HepG2 (cell line): ENCODE data around the gene SHISA7. TPM values are rescaled to one million over a fixed set of nuclear protein-coding genes. Genes with fewer than 3 reads are reported as not detected.
"Not testable (repeated sequence)": the region's sequence is repeated elsewhere in the genome, so short reads cannot be mapped to it uniquely, and the experiment has no call there.

Source experiments
- ATAC-seq: fragments of 200-7000 bp; cut with Tn5 transposase; 3 replicates; pipeline ENCODE4 v1.9.1; 2020; ENCODE audit warnings: mild to moderate bottlenecking, moderate library complexity
- BruUV-seq: library from RNA; stranded (reverse); fragments of 400-500 nt; replicated peaks from 2 replicates; lab custom pipeline; 2021; lab: Mats Ljungman, UMichigan
- CTCF ChIA-PET: fragments of 300-600 bp; formaldehyde crosslinking; extraction: SDS; loops from one replicate; lab custom pipeline; 2021; ENCODE audit warnings: low total read pairs, inconsistent platforms, low intra/inter-chr PET ratio; lab: Yijun Ruan, JAX
- POLR2A ChIA-PET: fragments of 350-600 bp; sonication (Branson Sonifier 250); formaldehyde crosslinking; loops from one replicate; lab custom pipeline; 2020; ENCODE audit warnings: antibody characterized with exemption, inconsistent platforms; lab: Yijun Ruan, JAX
- DNase-seq: peaks from one replicate; pipeline ENCODE4 v3.0.0-alpha.2; 2015; ENCODE audit warnings: low spot score
- FAIRE-seq: peaks from 3 replicates; lab custom pipeline; 2011; peaks lifted over from hg19 to GRCh38; lab: Jason Lieb, UNC
- H2AFZ ChIP-seq: one replicate; pipeline ENCODE4 v1.6.1; 2011; ENCODE audit warnings: low read length, inconsistent platforms
- H3K27ac ChIP-seq: fragments of 300-600 bp; 3 replicates; pipeline ENCODE4 v1.8.0; 2011; ENCODE audit warnings: mixed run types, mild to moderate bottlenecking, mixed read lengths, low read length, inconsistent platforms; ENCODE audit not compliant: insufficient read depth; ENCODE audit errors: extremely low read length
- H3K27me3 ChIP-seq, 2 experiments: fragments of 200-600 bp in 1 of 2; 2 replicates in 1 of 2; 3 replicates in 1 of 2; pipeline versions ENCODE4 v1.6.0 to v1.8.0; 2011; ENCODE audit warnings: low read length in 2 of 2, mild to moderate bottlenecking in 2 of 2, moderate library complexity in 2 of 2, inconsistent platforms in 1 of 2; ENCODE audit not compliant: insufficient read depth in 2 of 2, control insufficient read depth in 1 of 2
- H3K36me3 ChIP-seq, 2 experiments: fragments of 200-600 bp in 1 of 2; replicated peaks in 1 of 2; 2 replicates in 1 of 2; 3 replicates in 1 of 2; pipeline versions ENCODE4 v1.5.1 to v1.8.0; 2011; ENCODE audit warnings: low read length in 2 of 2, inconsistent platforms in 1 of 2; ENCODE audit not compliant: insufficient read depth in 2 of 2, control insufficient read depth in 1 of 2
- H3K4me1 ChIP-seq: 2 replicates; pipeline ENCODE4 v1.5.1; 2012; ENCODE audit warnings: low read length, inconsistent platforms; ENCODE audit not compliant: insufficient read depth
- H3K4me2 ChIP-seq: 2 replicates; pipeline ENCODE4 v1.6.0; 2011; ENCODE audit warnings: low read depth, low read length, inconsistent platforms
- H3K4me3 ChIP-seq, 3 experiments: fragments of 200-600 bp in 1 of 3; sonication (generic), shearing (Covaris generic) in 1 of 3; replicated peaks in 1 of 3; 2 replicates each; pipeline ENCODE4 v1.5.1; 2011 to 2016; ENCODE audit warnings: low read length in 3 of 3, inconsistent platforms in 2 of 3, low read depth in 2 of 3, mild to moderate bottlenecking in 2 of 3, control low read depth in 1 of 3, mixed read lengths in 1 of 3; ENCODE audit not compliant: insufficient read depth in 1 of 3
- H3K79me2 ChIP-seq: one replicate; pipeline ENCODE4 v1.6.1; 2011; ENCODE audit warnings: low read length, inconsistent platforms; ENCODE audit not compliant: insufficient read depth
- H3K9ac ChIP-seq: 2 replicates; pipeline ENCODE4 v1.6.0; 2011; ENCODE audit warnings: mild to moderate bottlenecking, low read depth, low read length, inconsistent platforms; ENCODE audit not compliant: insufficient read depth
- H3K9me3 ChIP-seq: 2 replicates; pipeline ENCODE4 v1.5.1; 2012; ENCODE audit warnings: mild to moderate bottlenecking, low read length
- H4K20me1 ChIP-seq: 2 replicates; pipeline ENCODE4 v1.6.0; 2011; ENCODE audit warnings: inconsistent platforms, mild to moderate bottlenecking, low read length, moderate library complexity; ENCODE audit not compliant: insufficient read depth
- AGO2 ChIP-seq: fragments of 200-400 bp; formaldehyde crosslinking; optimal IDR thresholded peaks from 2 replicates; pipeline ENCODE3; 2017; ENCODE audit warnings: mild to moderate bottlenecking, low read depth, low read length, moderate library complexity
- NRL ChIP-seq: sonication (generic); formaldehyde crosslinking; IDR thresholded peaks from 2 replicates; pipeline ENCODE4 v1.5.0; 2020; ENCODE audit warnings: missing genetic modification reagents, mild to moderate bottlenecking, moderate library complexity, borderline replicate concordance
- RBFOX2 ChIP-seq: fragments of 200-400 bp; formaldehyde crosslinking; IDR thresholded peaks from 2 replicates; pipeline ENCODE4 v1.6.1; 2017; ENCODE audit warnings: low read depth, mild to moderate bottlenecking, low read length
- ZBTB38 ChIP-seq: sonication (generic); formaldehyde crosslinking; IDR thresholded peaks from 2 replicates; pipeline ENCODE4 v1.5.1; 2020; ENCODE audit warnings: mild to moderate bottlenecking, missing genetic modification reagents
- WGBS: methylation state at CpG from one replicate; pipeline ENCODE4 v1.1.6; 2017; ENCODE audit warnings: low lambda C conversion rate; 5-methylcytosine and 5-hydroxymethylcytosine counted together
- in situ Hi-C: cut with HindIII; loops from 2 replicates; pipeline ENCODE4 v1.10.0; 2017; ENCODE audit warnings: low pct_unique_long_range_greater_than_20kb; ENCODE audit not compliant: extremely low pct_ligation_motif_present
- intact Hi-C: fragments of 100-400 bp; cut with micrococcal nuclease; formaldehyde crosslinking; loops from one replicate; pipeline ENCODE4 v1.10.0; 2022; ENCODE audit not compliant: unreplicated experiment
- polyA plus RNA-seq, 8 experiments: library from polyadenylated mRNA; depleted of rRNA in 3 of 8; stranded (reverse) in 7 of 8; unstranded in 1 of 8; fragments of >200 nt; fragmentation: Illumina TruSeq in 4 of 8; extraction: Trizol in 4 of 8; gene quantifications; 2 replicates each; pipeline versions ENCODE4 v1.2.1 to v1.2.3, GENCODE V29; 2011 to 2016; ENCODE audit warnings: low read depth in 4 of 8, missing spikeins in 1 of 8, mixed read lengths in 1 of 8; ENCODE audit not compliant: insufficient read depth in 1 of 8
- total RNA-seq, 5 experiments: library from RNA; depleted of rRNA; stranded (reverse); fragments of >200 nt; fragmentation: Illumina TruSeq; extraction: Trizol; gene quantifications; 2 replicates each; pipeline ENCODE4 v1.2.3, GENCODE V29; 2016; ENCODE audit warnings: low read depth in 1 of 5
- TF ChIP-seq, protein P1 (sequence below), 2 experiments: sonication (generic) in 1 of 2; formaldehyde crosslinking in 1 of 2; IDR thresholded peaks; 2 replicates each; pipeline versions ENCODE4 v1.4.0 to v1.6.1; 2016 to 2020; ENCODE audit warnings: borderline replicate concordance in 1 of 2, low read depth in 1 of 2, mild to moderate bottlenecking in 1 of 2, missing genetic modification reagents in 1 of 2

SHISA7 gene
- total and polyA plus RNA-seq, 2 of the 13 experiments (the other 11 are each of a cell fraction or from before 2014, with no cell fraction given), result not detected

- WGBS, result 96% methylated on average over 14 of the region's 28 CpGs
- H3K27me3 ChIP-seq, intact Hi-C loops, CTCF ChIA-PET, H3K9ac ChIP-seq, DNase-seq, H2AFZ ChIP-seq, ATAC-seq, H3K4me3 ChIP-seq, H3K27ac ChIP-seq, H4K20me1 ChIP-seq, FAIRE-seq, H3K9me3 ChIP-seq, in situ Hi-C loops, BruUV-seq, H3K4me2 ChIP-seq, POLR2A ChIA-PET: not testable (repeated sequence)
- Histone ChIP-seq H3K4me1 (peaks cover 11% of the 10 kb centered on the region), H3K36me3 (peaks cover 9 to 26% of the 10 kb centered on the region in 2 experiments; a peak in 4 of 5 replicates), H3K79me2 (peaks cover 10% of the 10 kb centered on the region)
- TF ChIP-seq AGO2 (peak; percentile 39), RBFOX2 (0 out of 2 replicates have a peak, but pooled peaks have one; percentile 43)
Measured at GRCh38 chr19:55401390-55401789, 41.7 kb downstream of the SHISA7 start.

- POLR2A ChIA-PET, result interaction anchor here (0.7 to 1.4 kb wide), 3 partner anchors 12 to 67 kb away, joined by 3 read pairs; partner anchors contain the start of gene KMT5C
- no peak overlapping the region for H2AFZ ChIP-seq
- TF ChIP-seq ZBTB38 (CRISPR knock-in tag) (no peak), NRL (CRISPR knock-in tag) (no peak)
- TF ChIP-seq, protein P1, sequence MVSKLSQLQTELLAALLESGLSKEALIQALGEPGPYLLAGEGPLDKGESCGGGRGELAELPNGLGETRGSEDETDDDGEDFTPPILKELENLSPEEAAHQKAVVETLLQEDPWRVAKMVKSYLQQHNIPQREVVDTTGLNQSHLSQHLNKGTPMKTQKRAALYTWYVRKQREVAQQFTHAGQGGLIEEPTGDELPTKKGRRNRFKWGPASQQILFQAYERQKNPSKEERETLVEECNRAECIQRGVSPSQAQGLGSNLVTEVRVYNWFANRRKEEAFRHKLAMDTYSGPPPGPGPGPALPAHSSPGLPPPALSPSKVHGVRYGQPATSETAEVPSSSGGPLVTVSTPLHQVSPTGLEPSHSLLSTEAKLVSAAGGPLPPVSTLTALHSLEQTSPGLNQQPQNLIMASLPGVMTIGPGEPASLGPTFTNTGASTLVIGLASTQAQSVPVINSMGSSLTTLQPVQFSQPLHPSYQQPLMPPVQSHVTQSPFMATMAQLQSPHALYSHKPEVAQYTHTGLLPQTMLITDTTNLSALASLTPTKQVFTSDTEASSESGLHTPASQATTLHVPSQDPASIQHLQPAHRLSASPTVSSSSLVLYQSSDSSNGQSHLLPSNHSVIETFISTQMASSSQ (IDR thresholded peaks at IDR 0.05; ENCODE audit: low read depth), result no peak
- TF ChIP-seq, protein P1 (CRISPR knock-in tag; IDR thresholded peaks at IDR 0.05; ENCODE audit: borderline replicate concordance), result no peak
- peaks cover 2% of the 10 kb centered on the region for H3K4me1 ChIP-seq
- FAIRE-seq, result no peak
- no peak overlapping the region for H3K4me3 ChIP-seq
- CTCF ChIA-PET, result no interaction called here
- no peak for DNase-seq
- peaks cover 6 to 24% of the 10 kb centered on the region in 2 experiments; a peak in 4 of 5 replicates for H3K36me3 ChIP-seq
- no peaks in the 10 kb centered on the region for H4K20me1 ChIP-seq
- no TSS peak for BruUV-seq
- peaks cover 1% of the 10 kb centered on the region for H3K79me2 ChIP-seq
- no peak overlapping the region for H3K27ac ChIP-seq
- no peak for ATAC-seq
- 97% methylated on average over 11 of the region's 14 CpGs for WGBS
- no peak overlapping the region for H3K4me2 ChIP-seq
- H3K9me3 ChIP-seq, result no peaks in the 10 kb centered on the region
- H3K9ac ChIP-seq, result no peak overlapping the region
- no peaks in the 10 kb centered on the region for H3K27me3 ChIP-seq
- intact Hi-C loops (no loop called here), in situ Hi-C loops (no loop called here)
Measured at GRCh38 chr19:55400281-55401087, 42.6 kb downstream of the SHISA7 start.
